Endothelial cell of umbilical vein (primary cell): ENCODE measurements around the gene CALHM5. TPM values are rescaled to one million over a fixed set of nuclear protein-coding genes. Genes with fewer than 3 reads are reported as not detected.

Source experiments
- BruUV-seq: library from RNA; stranded (reverse); fragments of 400-500 nt; replicated peaks from 2 replicates; lab custom pipeline; 2021; lab: Mats Ljungman, UMichigan
- CTCF ChIA-PET: fragments of 300-600, 350-600 bp; sonication (Branson Sonifier 250); formaldehyde crosslinking; loops from one replicate; lab custom pipeline; 2021; ENCODE audit warnings: antibody characterized with exemption, inconsistent platforms; lab: Charles Lee
- POLR2A ChIA-PET: fragments of 300-600, 350-600 bp; sonication (Branson Sonifier 250); formaldehyde crosslinking; loops from one replicate; lab custom pipeline; 2021; ENCODE audit warnings: antibody characterized with exemption, inconsistent platforms; lab: Charles Lee
- DNase-seq: peaks from one replicate; pipeline ENCODE4 v3.0.0-alpha.2; 2011; ENCODE audit warnings: low read depth, low spot score
- FAIRE-seq: peaks from 2 replicates; lab custom pipeline; 2011; peaks lifted over from hg19 to GRCh38; lab: Jason Lieb, UNC
- H2AFZ ChIP-seq: 2 replicates; pipeline ENCODE4 v1.6.0; 2012; ENCODE audit warnings: low read depth, low read length, control low read depth, inconsistent platforms
- H3K27ac ChIP-seq: 2 replicates; pipeline ENCODE4 v1.5.1; 2011; ENCODE audit warnings: low read depth, mild to moderate bottlenecking, control low read depth, low read length, moderate library complexity; ENCODE audit not compliant: insufficient read depth
- H3K27me3 ChIP-seq, 2 experiments: 2 replicates each; pipeline versions ENCODE4 v1.6.0 to v1.6.1; 2011; ENCODE audit warnings: low read length in 2 of 2, mixed read lengths in 1 of 2; ENCODE audit not compliant: control insufficient read depth in 2 of 2, insufficient read depth in 2 of 2
- H3K36me3 ChIP-seq, 2 experiments: 2 replicates in 1 of 2; 3 replicates in 1 of 2; pipeline ENCODE4 v1.5.1; 2011; ENCODE audit warnings: low read length in 2 of 2, mild to moderate bottlenecking in 1 of 2, moderate library complexity in 1 of 2; ENCODE audit not compliant: control insufficient read depth in 2 of 2, insufficient read depth in 2 of 2; ENCODE audit errors: extremely low read depth in 1 of 2
- H3K4me1 ChIP-seq: 3 replicates; pipeline ENCODE4 v1.5.1; 2011; ENCODE audit warnings: mild to moderate bottlenecking, low read length; ENCODE audit not compliant: control insufficient read depth, insufficient read depth; ENCODE audit errors: extremely low read depth
- H3K4me2 ChIP-seq: 2 replicates; pipeline ENCODE4 v1.6.1; 2011; ENCODE audit warnings: low read length, control low read depth, mixed read lengths; ENCODE audit not compliant: insufficient read depth
- H3K4me3 ChIP-seq, 3 experiments: fragments of 200-600 bp in 1 of 3; sonication (generic), shearing (Covaris generic) in 1 of 3; replicated peaks in 1 of 3; 2 replicates each; pipeline ENCODE4 v1.5.1; 2011 to 2016; ENCODE audit warnings: control low read depth in 3 of 3, low read length in 3 of 3, mild to moderate bottlenecking in 2 of 3, inconsistent platforms in 1 of 3, low read depth in 1 of 3, moderate library complexity in 1 of 3; ENCODE audit not compliant: insufficient read depth in 1 of 3
- H3K79me2 ChIP-seq: 2 replicates; pipeline ENCODE4 v1.6.0; 2012; ENCODE audit warnings: low read length, inconsistent platforms; ENCODE audit not compliant: control insufficient read depth, insufficient read depth
- H3K9ac ChIP-seq: replicated peaks from 2 replicates; pipeline ENCODE3; 2011; ENCODE audit warnings: low read length, control low read depth; ENCODE audit not compliant: insufficient read depth; ENCODE audit errors: extremely low read depth
- H3K9me1 ChIP-seq: replicated peaks from 3 replicates; pipeline ENCODE4 v1.6.0; 2011; ENCODE audit warnings: mild to moderate bottlenecking, low read length; ENCODE audit not compliant: control insufficient read depth, insufficient read depth; ENCODE audit errors: extremely low read depth
- H3K9me3 ChIP-seq: replicated peaks from 2 replicates; pipeline ENCODE4 v1.5.1; 2012; ENCODE audit warnings: low read length, inconsistent platforms; ENCODE audit not compliant: control insufficient read depth, insufficient read depth
- H4K20me1 ChIP-seq: replicated peaks from 2 replicates; pipeline ENCODE3; 2011; ENCODE audit warnings: mild to moderate bottlenecking, low read length; ENCODE audit not compliant: control insufficient read depth, insufficient read depth; ENCODE audit errors: extremely low read depth
- EZH2 ChIP-seq: IDR thresholded peaks from 2 replicates; pipeline ENCODE4 v1.6.1; 2012; ENCODE audit warnings: borderline replicate concordance, low read depth, mild to moderate bottlenecking, moderate library complexity, low read length, inconsistent platforms; ENCODE audit not compliant: severe bottlenecking
- GATA2 ChIP-seq: IDR thresholded peaks from 2 replicates; pipeline ENCODE4 v1.7.0; 2011; ENCODE audit warnings: low read depth, mild to moderate bottlenecking, moderate library complexity, mixed read lengths, low read length; ENCODE audit not compliant: insufficient read length, insufficient read depth
- POLR2A ChIP-seq: IDR thresholded peaks from 2 replicates; pipeline ENCODE4 v1.6.1; 2012; ENCODE audit warnings: low read depth, mild to moderate bottlenecking, control low read depth, low read length
- POLR2AphosphoS5 ChIP-seq: IDR thresholded peaks from 2 replicates; pipeline ENCODE4 v1.6.1; 2012; ENCODE audit warnings: low read depth, mild to moderate bottlenecking, control low read depth, low read length, moderate library complexity; ENCODE audit not compliant: insufficient read depth
- dilution Hi-C: fragments of 300-500 bp; cut with MboI; formaldehyde crosslinking; loops from one replicate; pipeline ENCODE4 v1.15.0; 2019; ENCODE audit warnings: low sequenced_read_pairs; ENCODE audit not compliant: extremely low pct_ligation_motif_present
- intact Hi-C: fragments of 100-400 bp; cut with micrococcal nuclease; formaldehyde crosslinking; loops from one replicate; pipeline ENCODE4 v1.10.0; 2022
- polyA plus RNA-seq, 4 experiments: library from polyadenylated mRNA; depleted of rRNA in 3 of 4; stranded (reverse) in 3 of 4; unstranded in 1 of 4; fragments of >200 nt; gene quantifications; 2 replicates each; pipeline versions ENCODE4 v1.2.1 to v1.2.3, GENCODE V29; 2011 to 2012; ENCODE audit warnings: missing spikeins in 1 of 4
- total RNA-seq: library from RNA; stranded (reverse); gene quantifications from 2 replicates; pipeline ENCODE4 v1.2.3, GENCODE V29; 2021
- TF ChIP-seq, protein P1 (sequence below): IDR thresholded peaks from 2 replicates; pipeline ENCODE4 v1.6.1; 2011; ENCODE audit not compliant: insufficient read depth, insufficient read length
- TF ChIP-seq, protein P2 (sequence below), 2 donors: IDR thresholded peaks; 1 replicate in 1 of 2; 2 replicates in 1 of 2; pipeline ENCODE4 v1.5.1; 2011; ENCODE audit warnings: low read length in 2 of 2, mild to moderate bottlenecking in 2 of 2, moderate library complexity in 2 of 2, control low read depth in 1 of 2, inconsistent platforms in 1 of 2, low read depth in 1 of 2; ENCODE audit not compliant: insufficient read depth in 1 of 2; ENCODE audit errors: extremely low read depth in 1 of 2

CALHM5 gene
- total and polyA plus RNA-seq, 2 donors (not counting 3 experiments of a cell fraction or from before 2014, with no cell fraction given): 4.5 to 6.6 TPM

DNA sequence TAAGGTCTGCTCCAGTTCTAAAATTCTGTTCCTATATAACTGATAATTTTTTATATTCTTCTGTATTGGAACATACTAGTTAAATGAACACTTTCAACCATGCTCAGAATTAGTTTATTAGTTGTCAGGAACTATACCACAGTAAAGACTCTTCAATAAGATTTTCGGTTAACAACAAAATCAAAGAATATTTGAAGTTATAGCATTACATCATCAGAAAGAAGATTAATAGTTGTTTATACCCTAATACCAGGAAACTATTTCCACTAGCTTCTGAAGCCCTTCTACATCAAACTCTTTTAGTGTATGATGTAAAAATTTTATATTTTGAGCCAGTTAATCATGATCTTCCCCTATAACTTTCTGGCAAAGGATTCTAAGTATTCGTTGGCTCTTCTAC lies 48.7 kb downstream of the CALHM5 start:
- no TSS peak for BruUV-seq
- Histone ChIP-seq H3K4me1 (peaks cover 16% of the 10 kb centered on the region), H3K4me2 (no peak overlapping the region), H3K4me3 (no peak overlapping the region), H3K27ac (no peak overlapping the region), H3K9ac (no peak overlapping the region), H3K27me3 (no peaks in the 10 kb centered on the region), H4K20me1 (no peaks in the 10 kb centered on the region), H3K9me3 (no peaks in the 10 kb centered on the region), H2AFZ (no peak overlapping the region), H3K36me3 (no peaks in the 10 kb centered on the region), H3K9me1 (no peaks in the 10 kb centered on the region), H3K79me2 (no peaks in the 10 kb centered on the region)
- DNase-seq (no peak), FAIRE-seq (no peak)
- TF ChIP-seq POLR2A: no peak
- POLR2A ChIA-PET: no interaction called here
- dilution Hi-C loops: no loop called here
- CTCF ChIA-PET: interaction anchor here (1.1 to 6.1 kb wide), 17 partner anchors 9 to 342 kb away, joined by 3 to 103 read pairs (median 9); partner anchors contain the start of genes CALHM5, CALHM6, DSE and RWDD1
- intact Hi-C loops: loop anchor here (2.0 to 5.0 kb wide), 2 partner anchors 49 to 287 kb away; partner anchors contain the start of gene CALHM5

DNA sequence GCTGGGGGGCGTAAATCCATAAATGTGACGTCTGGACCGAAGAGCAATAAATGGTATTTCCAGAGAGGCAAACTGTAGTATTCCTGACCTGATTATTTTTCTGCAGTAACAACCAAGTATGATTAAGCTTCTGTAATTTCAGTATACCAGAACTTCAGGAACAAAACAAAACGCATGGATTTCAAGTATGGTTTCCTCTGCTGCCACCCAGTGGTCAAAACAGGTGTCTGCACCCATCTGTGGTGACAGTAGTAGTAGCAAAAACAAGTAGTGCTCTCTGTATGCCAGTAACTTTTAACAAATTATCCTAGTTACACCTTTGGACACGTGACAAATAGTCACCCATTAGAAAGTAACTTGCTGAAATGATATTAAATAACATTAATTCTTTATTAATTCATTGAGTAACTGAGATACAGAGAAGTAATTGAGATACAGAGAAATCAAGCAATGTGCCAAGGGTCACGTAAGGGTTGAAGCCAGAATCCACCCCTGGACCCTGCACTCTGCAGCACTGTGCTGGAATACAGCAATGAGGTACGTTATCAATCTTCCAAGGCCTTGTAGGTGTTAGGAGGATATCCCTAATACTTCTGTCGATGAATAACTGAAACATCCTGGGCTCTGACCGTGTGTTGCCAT lies 50.1 kb downstream of the CALHM5 start:
- peak overlapping the region; percentile 72 for H2AFZ ChIP-seq
- DNase-seq: peak; percentile 84
- no peak overlapping the region for H3K9ac ChIP-seq
- intact Hi-C loops (loop anchor here (1.0 to 5.0 kb wide), 6 partner anchors 25 to 343 kb away; partner anchors contain the start of gene CALHM5), dilution Hi-C loops (no loop called here)
- H3K27me3 ChIP-seq: no peaks in the 10 kb centered on the region
- H3K4me2 ChIP-seq: no peak overlapping the region
- no peak overlapping the region for H3K4me3 ChIP-seq
- no peaks in the 10 kb centered on the region for H3K9me1 ChIP-seq
- FAIRE-seq: peak; percentile 81
- no peaks in the 10 kb centered on the region for H4K20me1 ChIP-seq
- BruUV-seq: no TSS peak
- peaks cover 6% of the 10 kb centered on the region for H3K4me1 ChIP-seq
- no peak overlapping the region for H3K27ac ChIP-seq
- TF ChIP-seq GATA2 (no peak), POLR2A (no peak), EZH2 (no peak), POLR2AphosphoS5 (no peak)
- TF ChIP-seq, protein P1, sequence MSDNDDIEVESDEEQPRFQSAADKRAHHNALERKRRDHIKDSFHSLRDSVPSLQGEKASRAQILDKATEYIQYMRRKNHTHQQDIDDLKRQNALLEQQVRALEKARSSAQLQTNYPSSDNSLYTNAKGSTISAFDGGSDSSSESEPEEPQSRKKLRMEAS: no peak
- TF ChIP-seq, protein P2, sequence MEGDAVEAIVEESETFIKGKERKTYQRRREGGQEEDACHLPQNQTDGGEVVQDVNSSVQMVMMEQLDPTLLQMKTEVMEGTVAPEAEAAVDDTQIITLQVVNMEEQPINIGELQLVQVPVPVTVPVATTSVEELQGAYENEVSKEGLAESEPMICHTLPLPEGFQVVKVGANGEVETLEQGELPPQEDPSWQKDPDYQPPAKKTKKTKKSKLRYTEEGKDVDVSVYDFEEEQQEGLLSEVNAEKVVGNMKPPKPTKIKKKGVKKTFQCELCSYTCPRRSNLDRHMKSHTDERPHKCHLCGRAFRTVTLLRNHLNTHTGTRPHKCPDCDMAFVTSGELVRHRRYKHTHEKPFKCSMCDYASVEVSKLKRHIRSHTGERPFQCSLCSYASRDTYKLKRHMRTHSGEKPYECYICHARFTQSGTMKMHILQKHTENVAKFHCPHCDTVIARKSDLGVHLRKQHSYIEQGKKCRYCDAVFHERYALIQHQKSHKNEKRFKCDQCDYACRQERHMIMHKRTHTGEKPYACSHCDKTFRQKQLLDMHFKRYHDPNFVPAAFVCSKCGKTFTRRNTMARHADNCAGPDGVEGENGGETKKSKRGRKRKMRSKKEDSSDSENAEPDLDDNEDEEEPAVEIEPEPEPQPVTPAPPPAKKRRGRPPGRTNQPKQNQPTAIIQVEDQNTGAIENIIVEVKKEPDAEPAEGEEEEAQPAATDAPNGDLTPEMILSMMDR (IDR thresholded peaks at IDR 0.05; ENCODE audit: extremely low read depth in 1 of 2, insufficient read depth in 1 of 2, low read depth in 1 of 2, low read length in 2 of 2): peak; percentile 79 to 84
- CTCF ChIA-PET: interaction anchor here (0.6 to 6.1 kb wide), 48 partner anchors 8 to 348 kb away, joined by 3 to 103 read pairs (median 4); partner anchors contain the start of genes CALHM4, CALHM5, CALHM6 and DSE
- H3K36me3 ChIP-seq: no peaks in the 10 kb centered on the region
- POLR2A ChIA-PET: no interaction called here
- no peaks in the 10 kb centered on the region for H3K79me2 ChIP-seq
- H3K9me3 ChIP-seq: no peaks in the 10 kb centered on the region
